H1 (cell line): ENCODE results near the gene SNAPC3. TPM values are rescaled to one million over a fixed set of nuclear protein-coding genes. Genes with fewer than 3 reads are reported as not detected.

Experiments used
- CTCF ChIA-PET: fragments of 300-600 bp; sonication (Branson Sonifier 250); formaldehyde crosslinking; loops from one replicate; lab custom pipeline; 2021; ENCODE audit not compliant: partially characterized antibody; lab: Charles Lee
- POLR2A ChIA-PET: fragments of 300-600 bp; sonication (Branson Sonifier 250); formaldehyde crosslinking; loops from one replicate; lab custom pipeline; 2021; ENCODE audit warnings: inconsistent platforms; ENCODE audit not compliant: partially characterized antibody; lab: Charles Lee
- DNase-seq, 2 experiments: peaks; one replicate each; pipeline versions ENCODE4 v3.0.0 to v3.0.0-alpha.2; 2010 to 2022; ENCODE audit warnings: low spot score in 2 of 2, low read depth in 1 of 2, mixed read lengths in 1 of 2
- FAIRE-seq: peaks from 2 replicates; lab custom pipeline; 2011; peaks lifted over from hg19 to GRCh38; lab: Jason Lieb, UNC
- H2AFZ ChIP-seq: 2 replicates; pipeline ENCODE4 v1.8.1; 2012; ENCODE audit warnings: low read length, inconsistent platforms
- H2AK5ac ChIP-seq: 2 replicates; pipeline ENCODE4 v1.6.1; 2013; ENCODE audit warnings: low read depth, low read length
- H2BK120ac ChIP-seq: replicated peaks from 2 replicates; pipeline ENCODE3; 2013; ENCODE audit warnings: low read depth, low read length, inconsistent platforms
- H2BK12ac ChIP-seq: 2 replicates; pipeline ENCODE4 v1.6.1; 2013; ENCODE audit warnings: low read depth, low read length
- H2BK15ac ChIP-seq: 2 replicates; pipeline ENCODE4 v1.6.1; 2013; ENCODE audit warnings: low read length
- H2BK20ac ChIP-seq: 2 replicates; pipeline ENCODE4 v1.6.1; 2013; ENCODE audit warnings: low read length
- H2BK5ac ChIP-seq: 2 replicates; pipeline ENCODE4 v1.6.1; 2013; ENCODE audit warnings: low read depth, low read length
- H3K14ac ChIP-seq: 2 replicates; pipeline ENCODE4 v1.6.1; 2013; ENCODE audit warnings: inconsistent platforms; ENCODE audit not compliant: insufficient read length
- H3K18ac ChIP-seq: 2 replicates; pipeline ENCODE4 v1.6.1; 2013; ENCODE audit warnings: low read length; ENCODE audit errors: extremely low read depth
- H3K23ac ChIP-seq: 2 replicates; pipeline ENCODE4 v1.6.1; 2013; ENCODE audit warnings: inconsistent platforms; ENCODE audit not compliant: insufficient read length
- H3K23me2 ChIP-seq: 2 replicates; pipeline ENCODE4 v1.6.1; 2013; ENCODE audit warnings: low read depth, low read length
- H3K27ac ChIP-seq: 2 replicates; pipeline ENCODE4 v1.6.1; 2011; ENCODE audit warnings: low read depth, low read length, inconsistent platforms
- H3K27me3 ChIP-seq, 4 experiments: replicated peaks in 1 of 4; 1 replicate in 1 of 4; 2 replicates in 3 of 4; pipeline versions ENCODE4 v1.6.1 to v1.8.1; 2011 to 2013; ENCODE audit warnings: low read length in 3 of 4, mild to moderate bottlenecking in 3 of 4, inconsistent platforms in 2 of 4, mixed read lengths in 2 of 4, moderate library complexity in 1 of 4; ENCODE audit not compliant: control insufficient read depth in 3 of 4, insufficient read depth in 3 of 4; ENCODE audit errors: extremely low read depth in 1 of 4
- H3K36me3 ChIP-seq, 4 experiments: 2 replicates each; pipeline versions ENCODE4 v1.6.1 to v1.8.1; 2011 to 2013; ENCODE audit warnings: mild to moderate bottlenecking in 4 of 4, low read length in 3 of 4, moderate library complexity in 2 of 4, control low read depth in 1 of 4, inconsistent platforms in 1 of 4; ENCODE audit not compliant: insufficient read depth in 4 of 4, control insufficient read depth in 2 of 4
- H3K4ac ChIP-seq: replicated peaks from 2 replicates; pipeline ENCODE3; 2013; ENCODE audit warnings: low read length, low read depth, mixed read lengths, inconsistent platforms; ENCODE audit not compliant: insufficient read length
- H3K4me1 ChIP-seq, 4 experiments: replicated peaks in 1 of 4; 1 replicate in 1 of 4; 2 replicates in 3 of 4; pipeline versions ENCODE4 v1.6.1 to v1.8.1; 2011 to 2013; ENCODE audit warnings: low read length in 3 of 4, inconsistent platforms in 2 of 4, mixed read lengths in 1 of 4; ENCODE audit not compliant: insufficient read depth in 4 of 4, control insufficient read depth in 3 of 4
- H3K4me2 ChIP-seq, 2 experiments: 2 replicates each; pipeline versions ENCODE4 v1.6.1 to v1.8.1; 2011 to 2013; ENCODE audit warnings: low read depth in 2 of 2, low read length in 2 of 2, control low read depth in 1 of 2, inconsistent platforms in 1 of 2, mild to moderate bottlenecking in 1 of 2; ENCODE audit not compliant: insufficient read depth in 1 of 2
- H3K4me3 ChIP-seq, 4 experiments: fragments of 200-600, 300-600 bp in 1 of 4; sonication (generic), shearing (Covaris generic), sonication (Bioruptor Twin) in 1 of 4; 2 replicates each; pipeline versions ENCODE4 v1.5.1 to v1.8.1; 2011 to 2016; ENCODE audit warnings: low read length in 4 of 4, low read depth in 3 of 4, control low read depth in 2 of 4, inconsistent platforms in 2 of 4, mild to moderate bottlenecking in 2 of 4, mixed read lengths in 1 of 4, moderate library complexity in 1 of 4; ENCODE audit not compliant: insufficient read depth in 2 of 4; ENCODE audit errors: extremely low read depth in 1 of 4
- H3K56ac ChIP-seq: replicated peaks from 2 replicates; pipeline ENCODE3; 2013; ENCODE audit warnings: low read depth, mild to moderate bottlenecking, mixed read lengths, low read length, inconsistent platforms; ENCODE audit not compliant: insufficient read length
- H3K79me1 ChIP-seq: 2 replicates; pipeline ENCODE4 v1.6.1; 2013; ENCODE audit warnings: low read depth, low read length, control low read depth
- H3K79me2 ChIP-seq, 2 experiments: 2 replicates each; pipeline versions ENCODE4 v1.6.1 to v1.8.1; 2012 to 2013; ENCODE audit warnings: low read length in 2 of 2, mild to moderate bottlenecking in 2 of 2, inconsistent platforms in 1 of 2; ENCODE audit not compliant: insufficient read depth in 2 of 2, control insufficient read depth in 1 of 2
- H3K9ac ChIP-seq, 4 experiments: replicated peaks in 1 of 4; 1 replicate in 1 of 4; 2 replicates in 3 of 4; pipeline versions ENCODE4 v1.6.1 to v1.8.1; 2011 to 2013; ENCODE audit warnings: low read depth in 3 of 4, low read length in 3 of 4, control low read depth in 2 of 4, mild to moderate bottlenecking in 2 of 4, moderate library complexity in 2 of 4, inconsistent platforms in 1 of 4; ENCODE audit errors: extremely low read depth in 1 of 4
- H3K9me3 ChIP-seq, 2 experiments: 2 replicates each; pipeline versions ENCODE4 v1.6.1 to v1.8.1; 2012 to 2013; ENCODE audit warnings: mild to moderate bottlenecking in 2 of 2, moderate library complexity in 2 of 2, control low read depth in 1 of 2, inconsistent platforms in 1 of 2, low read depth in 1 of 2, low read length in 1 of 2, mixed read lengths in 1 of 2; ENCODE audit not compliant: insufficient read depth in 2 of 2
- H4K20me1 ChIP-seq, 2 experiments: replicated peaks in 1 of 2; 2 replicates each; pipeline versions ENCODE3 to v1.8.1; 2011 to 2013; ENCODE audit warnings: inconsistent platforms in 2 of 2, low read length in 2 of 2, mild to moderate bottlenecking in 1 of 2; ENCODE audit not compliant: insufficient read depth in 2 of 2, control insufficient read depth in 1 of 2
- H4K5ac ChIP-seq: 2 replicates; pipeline ENCODE4 v1.6.1; 2013; ENCODE audit warnings: low read length, low read depth, mixed read lengths, inconsistent platforms; ENCODE audit not compliant: insufficient read length
- H4K8ac ChIP-seq: 2 replicates; pipeline ENCODE4 v1.8.0; 2013; ENCODE audit warnings: mild to moderate bottlenecking, moderate library complexity, low read length, inconsistent platforms; ENCODE audit not compliant: insufficient read depth; ENCODE audit errors: extremely low read depth
- H4K91ac ChIP-seq: replicated peaks from 2 replicates; pipeline ENCODE3; 2013; ENCODE audit warnings: low read length, mixed read lengths, inconsistent platforms; ENCODE audit not compliant: insufficient read length
- CBX8 ChIP-seq: fragments of 300-800, 300-1000 bp; sonication (generic); IDR thresholded peaks from 2 replicates; pipeline ENCODE4 v1.7.1; 2016; ENCODE audit warnings: low read depth, low read length, borderline replicate concordance
- CEBPB ChIP-seq: IDR thresholded peaks from 2 replicates; pipeline ENCODE4 v1.6.1; 2012; ENCODE audit warnings: low read depth, low read length
- CTCF ChIP-seq, 3 experiments: IDR thresholded peaks; 1 replicate in 2 of 3; 2 replicates in 1 of 3; pipeline versions ENCODE4 v1.5.1 to v1.6.1; 2011; ENCODE audit warnings: low read length in 3 of 3, mild to moderate bottlenecking in 3 of 3, inconsistent platforms in 2 of 3, low read depth in 1 of 3, moderate library complexity in 1 of 3; ENCODE audit not compliant: insufficient read depth in 1 of 3; ENCODE audit errors: control extremely low read depth in 1 of 3
- KDM4A ChIP-seq: IDR thresholded peaks from one replicate; pipeline ENCODE4 v1.7.1; 2012; ENCODE audit warnings: low read depth, mild to moderate bottlenecking, moderate library complexity, low read length, inconsistent platforms; ENCODE audit not compliant: severe bottlenecking
- RAD21 ChIP-seq, 2 experiments: IDR thresholded peaks in 1 of 2; conservative IDR thresholded peaks in 1 of 2; 2 replicates each; pipeline ENCODE4 v1.6.1; 2011; ENCODE audit warnings: low read depth in 2 of 2, low read length in 2 of 2, improper control_type of control experiment in 1 of 2, inconsistent platforms in 1 of 2, mild to moderate bottlenecking in 1 of 2, moderate library complexity in 1 of 2
- SAP30 ChIP-seq: fragments of 300-600 bp; sonication (generic); IDR thresholded peaks from 2 replicates; pipeline ENCODE4 v1.7.1; 2012; ENCODE audit warnings: low read length, moderate library complexity, mild to moderate bottlenecking, inconsistent platforms; ENCODE audit not compliant: insufficient read depth, insufficient replicate concordance
- SP2 ChIP-seq: IDR thresholded peaks from 2 replicates; pipeline ENCODE4 v1.6.1; 2012; ENCODE audit warnings: mild to moderate bottlenecking, low read length, inconsistent platforms
- TCF12 ChIP-seq: IDR thresholded peaks from 2 replicates; pipeline ENCODE4 v1.6.1; 2011; ENCODE audit warnings: low read depth, mild to moderate bottlenecking, low read length
- YY1 ChIP-seq: IDR thresholded peaks from 2 replicates; pipeline ENCODE4 v1.6.1; 2011; ENCODE audit warnings: low read depth, mild to moderate bottlenecking, low read length
- WGBS, 2 experiments: shearing (Covaris generic) in 1 of 2; methylation state at CpG; one replicate each; pipeline versions ENCODE4 v1.1.6 to v1.1.7; 2013 to 2015; ENCODE audit warnings: low lambda C conversion rate in 2 of 2, mixed read lengths in 2 of 2, inconsistent platforms in 1 of 2, low coverage in 1 of 2, missing lambda C conversion rate in 1 of 2; ENCODE audit not compliant: insufficient replicate concordance in 2 of 2, insufficient coverage in 1 of 2, insufficient read length in 1 of 2; ENCODE audit errors: extremely low coverage in 1 of 2, missing lambda C conversion rate in 1 of 2; 5-methylcytosine and 5-hydroxymethylcytosine counted together
- polyA plus RNA-seq, 7 experiments: library from polyadenylated mRNA; depleted of rRNA in 3 of 7; stranded (reverse) in 5 of 7; unstranded in 2 of 7; fragments of >200 nt in 5 of 7; fragments of 200-250 nt in 2 of 7; gene quantifications; 1 replicate in 5 of 7; 2 replicates in 1 of 7; 4 replicates in 1 of 7; pipeline versions ENCODE4 v1.2.1 to v1.2.3, GENCODE V29; 2011 to 2013; ENCODE audit warnings: missing spikeins in 2 of 7, mixed read lengths in 2 of 7
- total RNA-seq: library from RNA; stranded (reverse); fragmentation: NEBNext Ultra II Directional; extraction: Animal tissue kit (Norgen Biotek cat#: 25700); gene quantifications from 2 replicates; pipeline ENCODE4 v1.2.1, GENCODE V29; 2021

SNAPC3 gene
- total and polyA plus RNA-seq, 2 of the 8 experiments (the other 6 are each of a cell fraction or from before 2014, with no cell fraction given), result 11.9 to 25.8 TPM

GRCh38 chr9:15403155-15403554 is 19.5 kb upstream of the SNAPC3 start:
- Histone ChIP-seq H3K79me2 (no peaks in the 10 kb centered on the region), H3K18ac (no peak overlapping the region), H4K20me1 (no peaks in the 10 kb centered on the region), H2BK15ac (no peak overlapping the region), H3K4me3 (no peak overlapping the region), H3K4ac (no peak overlapping the region), H3K23me2 (no peaks in the 10 kb centered on the region; the same call in 1 of the 2 replicates), H3K27ac (no peak overlapping the region), H3K27me3 (no peaks in the 10 kb centered on the region), H3K36me3 (no peaks in the 10 kb centered on the region), H4K5ac (no peak overlapping the region), H2BK12ac (no peak overlapping the region), H2AK5ac (no peak overlapping the region), H2AFZ (peak overlapping the region; percentile 93), H3K9ac (no peak overlapping the region), H3K14ac (no peak overlapping the region), H3K4me2 (no peak overlapping the region), H4K8ac (no peak overlapping the region), H2BK120ac (no peak overlapping the region), H3K4me1 (peaks cover 0 to 3% (median 0%) of the 10 kb centered on the region in 4 experiments; a peak in 1 of 7 replicates), H3K56ac (no peak overlapping the region), H3K23ac (no peak overlapping the region), H2BK5ac (no peak overlapping the region), H3K79me1 (no peaks in the 10 kb centered on the region), H4K91ac (no peak overlapping the region), H3K9me3 (peaks cover 2 to 9% of the 10 kb centered on the region in 2 experiments; a peak in 3 of 4 replicates), H2BK20ac (no peak overlapping the region)
- CTCF ChIA-PET, result interaction anchor here (0.7 to 1.4 kb wide), 15 partner anchors 13 to 224 kb away, joined by 3 to 12 read pairs (median 3); no protein-coding TSS in a partner anchor
- peak; percentile 98 for FAIRE-seq
- no peak for TF ChIP-seq SP2
- TF ChIP-seq TCF12, result no peak
- TF ChIP-seq KDM4A, result no peak
- no peak for TF ChIP-seq CEBPB
- 0 out of 2 replicates have a peak, but pooled peaks have one; percentile 17 for TF ChIP-seq YY1
- no peak for TF ChIP-seq CBX8
- TF ChIP-seq CTCF (IDR thresholded peaks at IDR 0.05; ENCODE audit: control extremely low read depth in 1 of 3, insufficient read depth in 1 of 3, low read depth in 1 of 3, low read length in 3 of 3), result peak; percentile 45 to 84 (median 63)
- TF ChIP-seq RAD21 (IDR thresholded peaks at IDR 0.05 in 1 of 2, conservative IDR thresholded peaks at IDR 0.05 in 1 of 2; ENCODE audit: low read depth in 2 of 2, low read length in 2 of 2), result peak; percentile 28 to 59; a peak in 3 of 4 replicates
- no peak for TF ChIP-seq SAP30
- 55% methylated on average over 4 of the region's 4 CpGs; no CpG with 5 or more reads in 1 of the 2 experiments for WGBS, 2 experiments
- DNase-seq, result no peak
- POLR2A ChIA-PET, result interaction anchor here (0.7 kb wide), 1 partner anchor 253 kb away, joined by 3 read pairs; no protein-coding TSS in a partner anchor
